ENCODE measurements around the gene TRAF2.

DNA sequence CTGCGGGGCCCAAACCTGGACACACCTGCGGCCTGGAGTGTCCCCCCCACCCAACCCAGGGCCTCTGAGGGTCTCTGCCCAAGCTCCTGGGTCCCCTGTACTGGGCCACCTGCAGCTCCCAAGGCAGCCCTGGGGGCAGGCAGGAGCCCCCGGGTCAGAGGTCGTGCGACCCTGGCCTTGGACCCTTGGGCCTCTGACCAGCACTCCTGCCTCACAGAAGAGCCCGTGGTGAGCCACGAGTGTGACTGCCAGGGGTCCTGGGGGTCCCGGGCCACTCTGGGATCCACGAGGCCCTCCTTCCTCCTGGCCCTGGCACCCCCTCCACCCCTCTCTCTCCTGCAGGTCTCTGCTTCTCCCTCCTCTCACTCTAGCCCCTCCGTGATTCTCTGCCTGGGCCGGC, 86.0 kb downstream of the TRAF2 start:
- TF ChIP-seq ZNF570 (CRISPR knock-in tag; IDR thresholded peaks at IDR 0.05; ENCODE audit: borderline replicate concordance) (no peak), ZNF24 (IDR thresholded peaks at IDR 0.05) (no peak), ZNF589 (CRISPR knock-in tag; conservative IDR thresholded peaks at IDR 0.05) (no peak), MEF2D (CRISPR knock-in tag; IDR thresholded peaks at IDR 0.05) (no peak), FOXK2 (IDR thresholded peaks at IDR 0.05) (no peak), CBFB (CRISPR knock-in tag; IDR thresholded peaks at IDR 0.05) (no peak), MBD4 (IDR thresholded peaks at IDR 0.05; ENCODE audit: borderline replicate concordance, low read length) (no peak)
- TF ChIP-seq, protein P1, sequence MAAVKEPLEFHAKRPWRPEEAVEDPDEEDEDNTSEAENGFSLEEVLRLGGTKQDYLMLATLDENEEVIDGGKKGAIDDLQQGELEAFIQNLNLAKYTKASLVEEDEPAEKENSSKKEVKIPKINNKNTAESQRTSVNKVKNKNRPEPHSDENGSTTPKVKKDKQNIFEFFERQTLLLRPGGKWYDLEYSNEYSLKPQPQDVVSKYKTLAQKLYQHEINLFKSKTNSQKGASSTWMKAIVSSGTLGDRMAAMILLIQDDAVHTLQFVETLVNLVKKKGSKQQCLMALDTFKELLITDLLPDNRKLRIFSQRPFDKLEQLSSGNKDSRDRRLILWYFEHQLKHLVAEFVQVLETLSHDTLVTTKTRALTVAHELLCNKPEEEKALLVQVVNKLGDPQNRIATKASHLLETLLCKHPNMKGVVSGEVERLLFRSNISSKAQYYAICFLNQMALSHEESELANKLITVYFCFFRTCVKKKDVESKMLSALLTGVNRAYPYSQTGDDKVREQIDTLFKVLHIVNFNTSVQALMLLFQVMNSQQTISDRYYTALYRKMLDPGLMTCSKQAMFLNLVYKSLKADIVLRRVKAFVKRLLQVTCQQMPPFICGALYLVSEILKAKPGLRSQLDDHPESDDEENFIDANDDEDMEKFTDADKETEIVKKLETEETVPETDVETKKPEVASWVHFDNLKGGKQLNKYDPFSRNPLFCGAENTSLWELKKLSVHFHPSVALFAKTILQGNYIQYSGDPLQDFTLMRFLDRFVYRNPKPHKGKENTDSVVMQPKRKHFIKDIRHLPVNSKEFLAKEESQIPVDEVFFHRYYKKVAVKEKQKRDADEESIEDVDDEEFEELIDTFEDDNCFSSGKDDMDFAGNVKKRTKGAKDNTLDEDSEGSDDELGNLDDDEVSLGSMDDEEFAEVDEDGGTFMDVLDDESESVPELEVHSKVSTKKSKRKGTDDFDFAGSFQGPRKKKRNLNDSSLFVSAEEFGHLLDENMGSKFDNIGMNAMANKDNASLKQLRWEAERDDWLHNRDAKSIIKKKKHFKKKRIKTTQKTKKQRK (IDR thresholded peaks at IDR 0.05; ENCODE audit: low read length), result no peak
- TF ChIP-seq, protein P2, sequence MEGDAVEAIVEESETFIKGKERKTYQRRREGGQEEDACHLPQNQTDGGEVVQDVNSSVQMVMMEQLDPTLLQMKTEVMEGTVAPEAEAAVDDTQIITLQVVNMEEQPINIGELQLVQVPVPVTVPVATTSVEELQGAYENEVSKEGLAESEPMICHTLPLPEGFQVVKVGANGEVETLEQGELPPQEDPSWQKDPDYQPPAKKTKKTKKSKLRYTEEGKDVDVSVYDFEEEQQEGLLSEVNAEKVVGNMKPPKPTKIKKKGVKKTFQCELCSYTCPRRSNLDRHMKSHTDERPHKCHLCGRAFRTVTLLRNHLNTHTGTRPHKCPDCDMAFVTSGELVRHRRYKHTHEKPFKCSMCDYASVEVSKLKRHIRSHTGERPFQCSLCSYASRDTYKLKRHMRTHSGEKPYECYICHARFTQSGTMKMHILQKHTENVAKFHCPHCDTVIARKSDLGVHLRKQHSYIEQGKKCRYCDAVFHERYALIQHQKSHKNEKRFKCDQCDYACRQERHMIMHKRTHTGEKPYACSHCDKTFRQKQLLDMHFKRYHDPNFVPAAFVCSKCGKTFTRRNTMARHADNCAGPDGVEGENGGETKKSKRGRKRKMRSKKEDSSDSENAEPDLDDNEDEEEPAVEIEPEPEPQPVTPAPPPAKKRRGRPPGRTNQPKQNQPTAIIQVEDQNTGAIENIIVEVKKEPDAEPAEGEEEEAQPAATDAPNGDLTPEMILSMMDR (CRISPR knock-in tag; IDR thresholded peaks at IDR 0.05), result no peak
- TF ChIP-seq, protein P3, sequence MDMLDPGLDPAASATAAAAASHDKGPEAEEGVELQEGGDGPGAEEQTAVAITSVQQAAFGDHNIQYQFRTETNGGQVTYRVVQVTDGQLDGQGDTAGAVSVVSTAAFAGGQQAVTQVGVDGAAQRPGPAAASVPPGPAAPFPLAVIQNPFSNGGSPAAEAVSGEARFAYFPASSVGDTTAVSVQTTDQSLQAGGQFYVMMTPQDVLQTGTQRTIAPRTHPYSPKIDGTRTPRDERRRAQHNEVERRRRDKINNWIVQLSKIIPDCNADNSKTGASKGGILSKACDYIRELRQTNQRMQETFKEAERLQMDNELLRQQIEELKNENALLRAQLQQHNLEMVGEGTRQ (IDR thresholded peaks at IDR 0.05; ENCODE audit: low read depth, low read length), result no peak
- TF ChIP-seq, protein P3 (CRISPR knock-in tag; IDR thresholded peaks at IDR 0.05; ENCODE audit: borderline replicate concordance), result no peak
- TF ChIP-seq, protein P4, sequence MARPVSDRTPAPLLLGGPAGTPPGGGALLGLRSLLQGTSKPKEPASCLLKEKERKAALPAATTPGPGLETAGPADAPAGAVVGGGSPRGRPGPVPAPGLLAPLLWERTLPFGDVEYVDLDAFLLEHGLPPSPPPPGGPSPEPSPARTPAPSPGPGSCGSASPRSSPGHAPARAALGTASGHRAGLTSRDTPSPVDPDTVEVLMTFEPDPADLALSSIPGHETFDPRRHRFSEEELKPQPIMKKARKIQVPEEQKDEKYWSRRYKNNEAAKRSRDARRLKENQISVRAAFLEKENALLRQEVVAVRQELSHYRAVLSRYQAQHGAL (CRISPR knock-in tag; IDR thresholded peaks at IDR 0.05; ENCODE audit: not compliant biosample characterization), result no peak
- TF ChIP-seq, protein P5, sequence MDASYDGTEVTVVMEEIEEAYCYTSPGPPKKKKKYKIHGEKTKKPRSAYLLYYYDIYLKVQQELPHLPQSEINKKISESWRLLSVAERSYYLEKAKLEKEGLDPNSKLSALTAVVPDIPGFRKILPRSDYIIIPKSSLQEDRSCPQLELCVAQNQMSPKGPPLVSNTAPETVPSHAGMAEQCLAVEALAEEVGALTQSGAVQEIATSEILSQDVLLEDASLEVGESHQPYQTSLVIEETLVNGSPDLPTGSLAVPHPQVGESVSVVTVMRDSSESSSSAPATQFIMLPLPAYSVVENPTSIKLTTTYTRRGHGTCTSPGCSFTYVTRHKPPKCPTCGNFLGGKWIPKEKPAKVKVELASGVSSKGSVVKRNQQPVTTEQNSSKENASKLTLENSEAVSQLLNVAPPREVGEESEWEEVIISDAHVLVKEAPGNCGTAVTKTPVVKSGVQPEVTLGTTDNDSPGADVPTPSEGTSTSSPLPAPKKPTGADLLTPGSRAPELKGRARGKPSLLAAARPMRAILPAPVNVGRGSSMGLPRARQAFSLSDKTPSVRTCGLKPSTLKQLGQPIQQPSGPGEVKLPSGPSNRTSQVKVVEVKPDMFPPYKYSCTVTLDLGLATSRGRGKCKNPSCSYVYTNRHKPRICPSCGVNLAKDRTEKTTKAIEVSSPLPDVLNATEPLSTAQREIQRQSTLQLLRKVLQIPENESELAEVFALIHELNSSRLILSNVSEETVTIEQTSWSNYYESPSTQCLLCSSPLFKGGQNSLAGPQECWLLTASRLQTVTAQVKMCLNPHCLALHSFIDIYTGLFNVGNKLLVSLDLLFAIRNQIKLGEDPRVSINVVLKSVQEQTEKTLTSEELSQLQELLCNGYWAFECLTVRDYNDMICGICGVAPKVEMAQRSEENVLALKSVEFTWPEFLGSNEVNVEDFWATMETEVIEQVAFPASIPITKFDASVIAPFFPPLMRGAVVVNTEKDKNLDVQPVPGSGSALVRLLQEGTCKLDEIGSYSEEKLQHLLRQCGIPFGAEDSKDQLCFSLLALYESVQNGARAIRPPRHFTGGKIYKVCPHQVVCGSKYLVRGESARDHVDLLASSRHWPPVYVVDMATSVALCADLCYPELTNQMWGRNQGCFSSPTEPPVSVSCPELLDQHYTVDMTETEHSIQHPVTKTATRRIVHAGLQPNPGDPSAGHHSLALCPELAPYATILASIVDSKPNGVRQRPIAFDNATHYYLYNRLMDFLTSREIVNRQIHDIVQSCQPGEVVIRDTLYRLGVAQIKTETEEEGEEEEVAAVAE (CRISPR knock-in tag; IDR thresholded peaks at IDR 0.05; ENCODE audit: borderline replicate concordance), result no peak
